ENCODE results near the gene SH3GL2. TPM values are rescaled to one million over a fixed set of nuclear protein-coding genes. Genes with fewer than 3 reads are reported as not detected.

Gene SH3GL2
- total and polyA plus RNA-seq, 8 donors = 0.47 to 17.3 (median 1.7) TPM

- no peak for DNase-seq
- no peak overlapping the region for H3K4me3 ChIP-seq
- ATAC-seq = no peak
- H3K9me3 ChIP-seq = no peaks in the 10 kb centered on the region
- no peaks in the 10 kb centered on the region for H3K27me3 ChIP-seq
- no peak overlapping the region for H3K27ac ChIP-seq
- no peaks in the 10 kb centered on the region for H3K36me3 ChIP-seq
- WGBS, 2 donors = 76 to 77% methylated on average over 2 of the region's 2 CpGs
- no peak for FAIRE-seq
- no peaks in the 10 kb centered on the region for H3K4me1 ChIP-seq
- intact Hi-C loops (cut with DNase I) = no loop called here
- no peak for TF ChIP-seq CTCF (IDR thresholded peaks at IDR 0.05)
Measured at GRCh38 chr9:17630531-17630949, 51.7 kb downstream of the SH3GL2 start.

- ATAC-seq (no peak), DNase-seq (no peak), FAIRE-seq (no peak)
- intact Hi-C loops (cut with DNase I) = no loop called here
- Histone ChIP-seq H3K4me3 (no peak overlapping the region), H3K4me1 (no peaks in the 10 kb centered on the region), H3K27ac (no peak overlapping the region), H3K27me3 (no peaks in the 10 kb centered on the region), H3K36me3 (no peaks in the 10 kb centered on the region), H3K9me3 (no peaks in the 10 kb centered on the region)
- TF ChIP-seq CTCF (IDR thresholded peaks at IDR 0.05) = no peak
Measured at GRCh38 chr9:17631396-17631795, 52.5 kb downstream of the SH3GL2 start.

GRCh38 chr9:17632994-17633393 is 54.1 kb downstream of the SH3GL2 start:
- intact Hi-C loops (cut with DNase I) = no loop called here
- DNase-seq (no peak), ATAC-seq (no peak), FAIRE-seq (no peak)
- Histone ChIP-seq H3K27ac (no peak overlapping the region), H3K4me3 (no peak overlapping the region), H3K36me3 (no peaks in the 10 kb centered on the region), H3K9me3 (no peaks in the 10 kb centered on the region), H3K27me3 (no peaks in the 10 kb centered on the region), H3K4me1 (no peaks in the 10 kb centered on the region)
- TF ChIP-seq CTCF (IDR thresholded peaks at IDR 0.05) = no peak
- 52 to 67% methylated on average over 2 of the region's 2 CpGs for WGBS, 2 donors

GRCh38 chr9:17635115-17635890 is 56.4 kb downstream of the SH3GL2 start:
- TF ChIP-seq CTCF (IDR thresholded peaks at IDR 0.05) = no peak
- WGBS, 2 donors = 46 to 50% methylated on average over 2 of the region's 2 CpGs
- no peak for FAIRE-seq

GRCh38 chr9:17636349-17636748 is 57.5 kb downstream of the SH3GL2 start:
- no peaks in the 10 kb centered on the region for H3K36me3 ChIP-seq
- TF ChIP-seq CTCF (IDR thresholded peaks at IDR 0.05) = no peak
- WGBS, 2 donors = 26 to 56% methylated on average over 2 of the region's 2 CpGs
- intact Hi-C loops (cut with DNase I) = no loop called here
- no peaks in the 10 kb centered on the region for H3K9me3 ChIP-seq
- DNase-seq = no peak
- no peaks in the 10 kb centered on the region for H3K27me3 ChIP-seq
- H3K27ac ChIP-seq = no peak overlapping the region
- no peak for ATAC-seq
- no peaks in the 10 kb centered on the region for H3K4me1 ChIP-seq
- H3K4me3 ChIP-seq = no peak overlapping the region
- FAIRE-seq = no peak

More at GRCh38 chr9:17635115-17635890, 56.4 kb downstream of the SH3GL2 start:
- Histone ChIP-seq H3K4me1 (no peaks in the 10 kb centered on the region), H3K27ac (no peak overlapping the region), H3K9me3 (no peaks in the 10 kb centered on the region), H3K4me3 (no peak overlapping the region), H3K36me3 (no peaks in the 10 kb centered on the region), H3K27me3 (no peaks in the 10 kb centered on the region)
- intact Hi-C loops (cut with DNase I) = no loop called here
- no peak for DNase-seq
- no peak for ATAC-seq
